ENCODE results near the gene CHST15. TPM values are rescaled to one million over a fixed set of nuclear protein-coding genes. Genes with fewer than 3 reads are reported as not detected.

The CHST15 gene
- total RNA-seq, 1 donor from 2014 or later, result 43.8 TPM

DNA sequence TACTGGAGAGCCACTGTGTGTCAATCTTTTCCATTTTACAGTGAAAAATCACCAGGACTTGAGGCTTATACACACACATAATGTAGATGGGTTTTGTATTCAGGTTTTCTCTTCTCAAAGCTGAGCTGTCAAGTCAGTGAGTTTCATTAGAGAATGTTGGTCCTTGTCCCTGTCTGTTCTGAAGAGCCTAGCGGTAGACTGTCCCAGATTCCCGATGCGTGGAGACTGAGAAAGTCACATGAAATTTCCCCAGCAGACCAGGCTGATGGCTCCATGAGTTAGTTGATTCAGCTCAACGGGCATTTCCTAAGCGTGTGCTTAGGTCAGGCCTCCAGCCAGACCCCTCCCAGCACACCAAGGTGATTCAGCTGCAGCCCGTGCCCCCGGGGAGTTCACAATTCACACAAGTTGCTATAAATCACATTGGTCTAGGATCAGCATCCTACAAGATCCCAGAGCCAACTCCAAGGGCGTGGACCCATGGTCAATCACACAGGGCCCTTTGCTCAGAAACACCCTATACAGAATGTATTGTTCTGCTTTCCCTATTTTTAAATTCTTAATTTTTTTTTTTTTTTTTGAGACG, 17.2 kb downstream of the CHST15 start:
- no peaks in the 10 kb centered on the region for H3K27me3 Mint-ChIP-seq (ENCODE audit: low read depth)
- no peak for DNase-seq (ENCODE audit: low spot score)
- TF ChIP-seq, protein P1, sequence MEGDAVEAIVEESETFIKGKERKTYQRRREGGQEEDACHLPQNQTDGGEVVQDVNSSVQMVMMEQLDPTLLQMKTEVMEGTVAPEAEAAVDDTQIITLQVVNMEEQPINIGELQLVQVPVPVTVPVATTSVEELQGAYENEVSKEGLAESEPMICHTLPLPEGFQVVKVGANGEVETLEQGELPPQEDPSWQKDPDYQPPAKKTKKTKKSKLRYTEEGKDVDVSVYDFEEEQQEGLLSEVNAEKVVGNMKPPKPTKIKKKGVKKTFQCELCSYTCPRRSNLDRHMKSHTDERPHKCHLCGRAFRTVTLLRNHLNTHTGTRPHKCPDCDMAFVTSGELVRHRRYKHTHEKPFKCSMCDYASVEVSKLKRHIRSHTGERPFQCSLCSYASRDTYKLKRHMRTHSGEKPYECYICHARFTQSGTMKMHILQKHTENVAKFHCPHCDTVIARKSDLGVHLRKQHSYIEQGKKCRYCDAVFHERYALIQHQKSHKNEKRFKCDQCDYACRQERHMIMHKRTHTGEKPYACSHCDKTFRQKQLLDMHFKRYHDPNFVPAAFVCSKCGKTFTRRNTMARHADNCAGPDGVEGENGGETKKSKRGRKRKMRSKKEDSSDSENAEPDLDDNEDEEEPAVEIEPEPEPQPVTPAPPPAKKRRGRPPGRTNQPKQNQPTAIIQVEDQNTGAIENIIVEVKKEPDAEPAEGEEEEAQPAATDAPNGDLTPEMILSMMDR (IDR thresholded peaks at IDR 0.05), result no peak
- no peak overlapping the region for H3K27ac Mint-ChIP-seq (ENCODE audit: unreplicated experiment)
- no peaks in the 10 kb centered on the region for H3K9me3 Mint-ChIP-seq (ENCODE audit: low read depth)
- no peak overlapping the region for H3K4me3 Mint-ChIP-seq (ENCODE audit: unreplicated experiment)
- peaks cover 2% of the 10 kb centered on the region for H3K36me3 Mint-ChIP-seq (ENCODE audit: low read depth)
- H3K4me1 Mint-ChIP-seq (ENCODE audit: low read depth), result peaks cover 40% of the 10 kb centered on the region

DNA sequence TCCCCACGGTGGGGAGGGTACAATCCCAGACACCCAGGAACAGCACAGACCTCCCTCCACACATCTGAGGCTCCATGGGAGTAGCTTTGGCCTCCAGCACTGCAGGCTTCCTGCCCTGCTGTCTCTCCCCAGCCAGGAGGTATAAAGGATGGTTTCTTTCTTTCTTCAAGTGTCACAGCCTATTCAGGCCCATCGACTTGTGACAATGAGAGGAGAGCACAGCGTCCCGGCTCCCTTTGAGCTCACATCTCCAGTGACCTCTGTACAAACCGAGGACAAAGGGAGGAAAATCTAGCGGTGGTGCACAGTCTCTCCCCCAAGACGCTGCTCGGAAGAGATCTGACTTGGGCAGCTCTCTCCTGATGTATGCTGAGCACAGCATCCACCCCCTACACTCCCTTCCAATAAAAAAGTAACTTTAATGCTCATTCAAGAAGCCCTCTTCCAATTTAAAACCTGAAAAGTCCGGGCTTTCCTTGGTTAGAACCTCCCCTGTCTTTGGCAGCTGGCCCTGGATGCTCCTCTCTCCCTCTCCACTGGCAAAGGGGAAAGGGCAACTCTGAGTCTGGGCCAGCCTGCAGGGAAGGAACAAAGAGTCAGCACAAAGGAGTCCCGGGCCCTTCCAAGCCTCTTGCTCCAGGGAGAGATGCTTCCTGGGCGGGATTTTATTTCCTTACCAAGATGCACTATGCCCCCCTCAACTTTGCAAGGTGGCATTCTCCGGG, 18.0 kb downstream of the CHST15 start:
- peaks cover 33% of the 10 kb centered on the region for H3K4me1 Mint-ChIP-seq (ENCODE audit: low read depth)
- no peak overlapping the region for H3K27ac Mint-ChIP-seq (ENCODE audit: unreplicated experiment)
- no peak for DNase-seq (ENCODE audit: low spot score)
- no peak overlapping the region for H3K4me3 Mint-ChIP-seq (ENCODE audit: unreplicated experiment)
- H3K36me3 Mint-ChIP-seq (ENCODE audit: low read depth), result no peaks in the 10 kb centered on the region
- TF ChIP-seq, protein P1 (IDR thresholded peaks at IDR 0.05), result no peak
- no peaks in the 10 kb centered on the region for H3K9me3 Mint-ChIP-seq (ENCODE audit: low read depth)
- no peaks in the 10 kb centered on the region for H3K27me3 Mint-ChIP-seq (ENCODE audit: low read depth)

- no peak overlapping the region for H3K4me3 Mint-ChIP-seq (ENCODE audit: unreplicated experiment)
- no peaks in the 10 kb centered on the region for H3K36me3 Mint-ChIP-seq (ENCODE audit: low read depth)
- no peak overlapping the region for H3K27ac Mint-ChIP-seq (ENCODE audit: unreplicated experiment)
- H3K9me3 Mint-ChIP-seq (ENCODE audit: low read depth), result no peaks in the 10 kb centered on the region
- H3K4me1 Mint-ChIP-seq (ENCODE audit: low read depth), result peaks cover 25% of the 10 kb centered on the region
- DNase-seq (ENCODE audit: low spot score), result no peak
- no peaks in the 10 kb centered on the region for H3K27me3 Mint-ChIP-seq (ENCODE audit: low read depth)
- TF ChIP-seq, protein P1 (IDR thresholded peaks at IDR 0.05), result no peak
These were observed 18.8 kb downstream of the CHST15 start for GRCh38 chr10:124074501-124075109.

DNA sequence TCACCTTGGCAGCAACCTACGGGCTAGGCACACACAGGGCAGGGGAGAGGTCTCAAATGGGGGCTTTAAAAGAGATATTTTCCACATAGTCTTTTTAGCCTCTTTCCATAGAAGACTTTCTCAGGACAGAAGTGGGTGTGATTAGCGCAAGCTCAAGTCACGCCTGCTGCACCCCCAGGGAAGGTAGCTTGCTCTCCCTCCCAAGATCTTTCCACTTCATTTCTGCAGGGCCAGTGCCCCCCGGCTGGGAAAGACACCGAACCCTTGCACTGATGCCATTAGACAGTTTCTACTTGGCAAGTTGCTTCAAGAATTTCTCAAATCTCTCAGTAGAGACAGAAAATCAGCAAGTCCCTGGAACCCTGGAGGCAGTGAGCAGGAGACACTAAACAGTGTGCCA, 19.4 kb downstream of the CHST15 start:
- Mint-ChIP-seq H3K36me3 (ENCODE audit: low read depth) (no peaks in the 10 kb centered on the region), H3K4me1 (ENCODE audit: low read depth) (peaks cover 24% of the 10 kb centered on the region), H3K27ac (ENCODE audit: unreplicated experiment) (no peak overlapping the region), H3K9me3 (ENCODE audit: low read depth) (no peaks in the 10 kb centered on the region), H3K27me3 (ENCODE audit: low read depth) (no peaks in the 10 kb centered on the region), H3K4me3 (ENCODE audit: unreplicated experiment) (no peak overlapping the region)
- TF ChIP-seq, protein P1 (IDR thresholded peaks at IDR 0.05), result no peak
- DNase-seq (ENCODE audit: low spot score), result no peak

GRCh38 chr10:124072541-124072940, 20.9 kb downstream of the CHST15 start:
- no peak overlapping the region for H3K27ac Mint-ChIP-seq (ENCODE audit: unreplicated experiment)
- H3K9me3 Mint-ChIP-seq (ENCODE audit: low read depth), result no peaks in the 10 kb centered on the region
- TF ChIP-seq, protein P1 (IDR thresholded peaks at IDR 0.05), result no peak
- H3K36me3 Mint-ChIP-seq (ENCODE audit: low read depth), result no peaks in the 10 kb centered on the region
- H3K27me3 Mint-ChIP-seq (ENCODE audit: low read depth), result no peaks in the 10 kb centered on the region
- no peak overlapping the region for H3K4me3 Mint-ChIP-seq (ENCODE audit: unreplicated experiment)
- H3K4me1 Mint-ChIP-seq (ENCODE audit: low read depth), result peaks cover 24% of the 10 kb centered on the region
- no peak for DNase-seq (ENCODE audit: low spot score)

All from chondrocyte (in vitro differentiated cells).